VCaP (cell line): Measurements from ENCODE around the gene NEDD8.

Experiments
- H3K27ac ChIP-seq: fragments of 450-650 bp; 2 replicates; pipeline ENCODE4 v1.5.1; 2017
- CTCF ChIP-seq: fragments of 450-650 bp; conservative IDR thresholded peaks from 2 replicates; pipeline ENCODE4 v1.5.1; 2017; ENCODE audit warnings: mild to moderate bottlenecking, moderate library complexity

NEDD8 gene

GRCh38 chr14:24274101-24274543, 42.0 kb upstream of the NEDD8 start:
- TF ChIP-seq CTCF = no peak
- no peak overlapping the region for H3K27ac ChIP-seq

GRCh38 chr14:24273422-24273998, 41.3 kb upstream of the NEDD8 start:
- no peak for TF ChIP-seq CTCF
- no peak overlapping the region for H3K27ac ChIP-seq

- no peak overlapping the region for H3K27ac ChIP-seq
- no peak for TF ChIP-seq CTCF
These were observed 40.3 kb upstream of the NEDD8 start for GRCh38 chr14:24272467-24272866.

GRCh38 chr14:24271834-24272263, 39.7 kb upstream of the NEDD8 start:
- peak overlapping the region; percentile 93 for H3K27ac ChIP-seq

GRCh38 chr14:24271134-24271833, 39.1 kb upstream of the NEDD8 start, which contains the start of gene RABGGTA:
TSS of gene RABGGTA (minus strand) at chr14:24271597. CDS start at chr14:24271115, 482 bp downstream.
- H3K27ac ChIP-seq = peak within 1 kb of the TSS; percentile 93
- peak; percentile 84 for TF ChIP-seq CTCF

More at GRCh38 chr14:24271834-24272263, 39.7 kb upstream of the NEDD8 start:
- TF ChIP-seq CTCF = no peak

GRCh38 chr14:24270537-24271133, 38.5 kb upstream of the NEDD8 start:
- no peak for TF ChIP-seq CTCF
- H3K27ac ChIP-seq = peak overlapping the region; percentile 93

GRCh38 chr14:24269910-24270536, 37.9 kb upstream of the NEDD8 start:
- H3K27ac ChIP-seq = no peak overlapping the region; the same call in 1 of the 2 replicates
- no peak for TF ChIP-seq CTCF
